H1 (cell line): ENCODE measurements around the gene ZNF730. TPM values are rescaled to one million over a fixed set of nuclear protein-coding genes. Genes with fewer than 3 reads are reported as not detected.

Experiments
- CTCF ChIA-PET: fragments of 300-600 bp; sonication (Branson Sonifier 250); formaldehyde crosslinking; loops from one replicate; lab custom pipeline; 2021; ENCODE audit not compliant: partially characterized antibody; lab: Charles Lee
- POLR2A ChIA-PET: fragments of 300-600 bp; sonication (Branson Sonifier 250); formaldehyde crosslinking; loops from one replicate; lab custom pipeline; 2021; ENCODE audit warnings: inconsistent platforms; ENCODE audit not compliant: partially characterized antibody; lab: Charles Lee
- DNase-seq, 2 experiments: peaks; one replicate each; pipeline versions ENCODE4 v3.0.0 to v3.0.0-alpha.2; 2010 to 2022; ENCODE audit warnings: low spot score in 2 of 2, low read depth in 1 of 2, mixed read lengths in 1 of 2
- FAIRE-seq: peaks from 2 replicates; lab custom pipeline; 2011; peaks lifted over from hg19 to GRCh38; lab: Jason Lieb, UNC
- H2AFZ ChIP-seq: 2 replicates; pipeline ENCODE4 v1.8.1; 2012; ENCODE audit warnings: low read length, inconsistent platforms
- H2AK5ac ChIP-seq: 2 replicates; pipeline ENCODE4 v1.6.1; 2013; ENCODE audit warnings: low read depth, low read length
- H2BK120ac ChIP-seq: replicated peaks from 2 replicates; pipeline ENCODE3; 2013; ENCODE audit warnings: low read depth, low read length, inconsistent platforms
- H2BK12ac ChIP-seq: 2 replicates; pipeline ENCODE4 v1.6.1; 2013; ENCODE audit warnings: low read depth, low read length
- H2BK15ac ChIP-seq: 2 replicates; pipeline ENCODE4 v1.6.1; 2013; ENCODE audit warnings: low read length
- H2BK20ac ChIP-seq: 2 replicates; pipeline ENCODE4 v1.6.1; 2013; ENCODE audit warnings: low read length
- H2BK5ac ChIP-seq: 2 replicates; pipeline ENCODE4 v1.6.1; 2013; ENCODE audit warnings: low read depth, low read length
- H3K14ac ChIP-seq: 2 replicates; pipeline ENCODE4 v1.6.1; 2013; ENCODE audit warnings: inconsistent platforms; ENCODE audit not compliant: insufficient read length
- H3K18ac ChIP-seq: 2 replicates; pipeline ENCODE4 v1.6.1; 2013; ENCODE audit warnings: low read length; ENCODE audit errors: extremely low read depth
- H3K23ac ChIP-seq: 2 replicates; pipeline ENCODE4 v1.6.1; 2013; ENCODE audit warnings: inconsistent platforms; ENCODE audit not compliant: insufficient read length
- H3K23me2 ChIP-seq: 2 replicates; pipeline ENCODE4 v1.6.1; 2013; ENCODE audit warnings: low read depth, low read length
- H3K27ac ChIP-seq: 2 replicates; pipeline ENCODE4 v1.6.1; 2011; ENCODE audit warnings: low read depth, low read length, inconsistent platforms
- H3K27me3 ChIP-seq, 4 experiments: replicated peaks in 1 of 4; 1 replicate in 1 of 4; 2 replicates in 3 of 4; pipeline versions ENCODE4 v1.6.1 to v1.8.1; 2011 to 2013; ENCODE audit warnings: low read length in 3 of 4, mild to moderate bottlenecking in 3 of 4, inconsistent platforms in 2 of 4, mixed read lengths in 2 of 4, moderate library complexity in 1 of 4; ENCODE audit not compliant: control insufficient read depth in 3 of 4, insufficient read depth in 3 of 4; ENCODE audit errors: extremely low read depth in 1 of 4
- H3K36me3 ChIP-seq, 4 experiments: 2 replicates each; pipeline versions ENCODE4 v1.6.1 to v1.8.1; 2011 to 2013; ENCODE audit warnings: mild to moderate bottlenecking in 4 of 4, low read length in 3 of 4, moderate library complexity in 2 of 4, control low read depth in 1 of 4, inconsistent platforms in 1 of 4; ENCODE audit not compliant: insufficient read depth in 4 of 4, control insufficient read depth in 2 of 4
- H3K4ac ChIP-seq: replicated peaks from 2 replicates; pipeline ENCODE3; 2013; ENCODE audit warnings: low read length, low read depth, mixed read lengths, inconsistent platforms; ENCODE audit not compliant: insufficient read length
- H3K4me1 ChIP-seq, 4 experiments: replicated peaks in 1 of 4; 1 replicate in 1 of 4; 2 replicates in 3 of 4; pipeline versions ENCODE4 v1.6.1 to v1.8.1; 2011 to 2013; ENCODE audit warnings: low read length in 3 of 4, inconsistent platforms in 2 of 4, mixed read lengths in 1 of 4; ENCODE audit not compliant: insufficient read depth in 4 of 4, control insufficient read depth in 3 of 4
- H3K4me2 ChIP-seq, 2 experiments: 2 replicates each; pipeline versions ENCODE4 v1.6.1 to v1.8.1; 2011 to 2013; ENCODE audit warnings: low read depth in 2 of 2, low read length in 2 of 2, control low read depth in 1 of 2, inconsistent platforms in 1 of 2, mild to moderate bottlenecking in 1 of 2; ENCODE audit not compliant: insufficient read depth in 1 of 2
- H3K4me3 ChIP-seq, 4 experiments: fragments of 200-600, 300-600 bp in 1 of 4; sonication (generic), shearing (Covaris generic), sonication (Bioruptor Twin) in 1 of 4; 2 replicates each; pipeline versions ENCODE4 v1.5.1 to v1.8.1; 2011 to 2016; ENCODE audit warnings: low read length in 4 of 4, low read depth in 3 of 4, control low read depth in 2 of 4, inconsistent platforms in 2 of 4, mild to moderate bottlenecking in 2 of 4, mixed read lengths in 1 of 4, moderate library complexity in 1 of 4; ENCODE audit not compliant: insufficient read depth in 2 of 4; ENCODE audit errors: extremely low read depth in 1 of 4
- H3K56ac ChIP-seq: replicated peaks from 2 replicates; pipeline ENCODE3; 2013; ENCODE audit warnings: low read depth, mild to moderate bottlenecking, mixed read lengths, low read length, inconsistent platforms; ENCODE audit not compliant: insufficient read length
- H3K79me1 ChIP-seq: 2 replicates; pipeline ENCODE4 v1.6.1; 2013; ENCODE audit warnings: low read depth, low read length, control low read depth
- H3K79me2 ChIP-seq, 2 experiments: 2 replicates each; pipeline versions ENCODE4 v1.6.1 to v1.8.1; 2012 to 2013; ENCODE audit warnings: low read length in 2 of 2, mild to moderate bottlenecking in 2 of 2, inconsistent platforms in 1 of 2; ENCODE audit not compliant: insufficient read depth in 2 of 2, control insufficient read depth in 1 of 2
- H3K9ac ChIP-seq, 4 experiments: replicated peaks in 1 of 4; 1 replicate in 1 of 4; 2 replicates in 3 of 4; pipeline versions ENCODE4 v1.6.1 to v1.8.1; 2011 to 2013; ENCODE audit warnings: low read depth in 3 of 4, low read length in 3 of 4, control low read depth in 2 of 4, mild to moderate bottlenecking in 2 of 4, moderate library complexity in 2 of 4, inconsistent platforms in 1 of 4; ENCODE audit errors: extremely low read depth in 1 of 4
- H3K9me3 ChIP-seq, 2 experiments: 2 replicates each; pipeline versions ENCODE4 v1.6.1 to v1.8.1; 2012 to 2013; ENCODE audit warnings: mild to moderate bottlenecking in 2 of 2, moderate library complexity in 2 of 2, control low read depth in 1 of 2, inconsistent platforms in 1 of 2, low read depth in 1 of 2, low read length in 1 of 2, mixed read lengths in 1 of 2; ENCODE audit not compliant: insufficient read depth in 2 of 2
- H4K20me1 ChIP-seq, 2 experiments: replicated peaks in 1 of 2; 2 replicates each; pipeline versions ENCODE3 to v1.8.1; 2011 to 2013; ENCODE audit warnings: inconsistent platforms in 2 of 2, low read length in 2 of 2, mild to moderate bottlenecking in 1 of 2; ENCODE audit not compliant: insufficient read depth in 2 of 2, control insufficient read depth in 1 of 2
- H4K5ac ChIP-seq: 2 replicates; pipeline ENCODE4 v1.6.1; 2013; ENCODE audit warnings: low read length, low read depth, mixed read lengths, inconsistent platforms; ENCODE audit not compliant: insufficient read length
- H4K8ac ChIP-seq: 2 replicates; pipeline ENCODE4 v1.8.0; 2013; ENCODE audit warnings: mild to moderate bottlenecking, moderate library complexity, low read length, inconsistent platforms; ENCODE audit not compliant: insufficient read depth; ENCODE audit errors: extremely low read depth
- H4K91ac ChIP-seq: replicated peaks from 2 replicates; pipeline ENCODE3; 2013; ENCODE audit warnings: low read length, mixed read lengths, inconsistent platforms; ENCODE audit not compliant: insufficient read length
- CBX8 ChIP-seq: fragments of 300-800, 300-1000 bp; sonication (generic); IDR thresholded peaks from 2 replicates; pipeline ENCODE4 v1.7.1; 2016; ENCODE audit warnings: low read depth, low read length, borderline replicate concordance
- CEBPB ChIP-seq: IDR thresholded peaks from 2 replicates; pipeline ENCODE4 v1.6.1; 2012; ENCODE audit warnings: low read depth, low read length
- CHD1 ChIP-seq: IDR thresholded peaks from 2 replicates; pipeline ENCODE4 v1.6.1; 2012; ENCODE audit warnings: low read depth, low read length, improper control_type of control experiment
- CHD2 ChIP-seq: IDR thresholded peaks from 2 replicates; pipeline ENCODE4 v1.6.1; 2012; ENCODE audit warnings: low read length, improper control_type of control experiment
- GTF2F1 ChIP-seq: IDR thresholded peaks from 2 replicates; pipeline ENCODE4 v1.6.1; 2012; ENCODE audit warnings: low read depth, low read length, improper control_type of control experiment, borderline replicate concordance
- KDM1A ChIP-seq: fragments of 200-600, 300-600 bp; sonication (generic); IDR thresholded peaks from 2 replicates; pipeline ENCODE4 v1.7.1; 2016; ENCODE audit warnings: mild to moderate bottlenecking, low read length, borderline replicate concordance
- MAFK ChIP-seq: IDR thresholded peaks from 2 replicates; pipeline ENCODE4 v1.6.1; 2012; ENCODE audit warnings: low read depth, mild to moderate bottlenecking, improper control_type of control experiment, low read length
- MAX ChIP-seq: IDR thresholded peaks from 2 replicates; pipeline ENCODE4 v1.6.1; 2012; ENCODE audit warnings: inconsistent platforms
- SIX5 ChIP-seq: IDR thresholded peaks from 2 replicates; pipeline ENCODE4 v1.6.1; 2011; ENCODE audit warnings: mild to moderate bottlenecking, low read depth, low read length
- SP1 ChIP-seq: IDR thresholded peaks from 2 replicates; pipeline ENCODE4 v1.6.1; 2011; ENCODE audit warnings: low read depth, low read length
- SUZ12 ChIP-seq: fragments of 200-600 bp; sonication (generic); IDR thresholded peaks from 2 replicates; pipeline ENCODE4 v1.6.1; 2012; ENCODE audit warnings: mild to moderate bottlenecking, inconsistent platforms, low read length, moderate library complexity, mixed read lengths
- TAF1 ChIP-seq: IDR thresholded peaks from 2 replicates; pipeline ENCODE4 v1.6.1; 2011; ENCODE audit warnings: mild to moderate bottlenecking, low read depth, low read length
- WGBS, 2 experiments: shearing (Covaris generic) in 1 of 2; methylation state at CpG; one replicate each; pipeline versions ENCODE4 v1.1.6 to v1.1.7; 2013 to 2015; ENCODE audit warnings: low lambda C conversion rate in 2 of 2, mixed read lengths in 2 of 2, inconsistent platforms in 1 of 2, low coverage in 1 of 2, missing lambda C conversion rate in 1 of 2; ENCODE audit not compliant: insufficient replicate concordance in 2 of 2, insufficient coverage in 1 of 2, insufficient read length in 1 of 2; ENCODE audit errors: extremely low coverage in 1 of 2, missing lambda C conversion rate in 1 of 2; 5-methylcytosine and 5-hydroxymethylcytosine counted together
- polyA plus RNA-seq, 7 experiments: library from polyadenylated mRNA; depleted of rRNA in 3 of 7; stranded (reverse) in 5 of 7; unstranded in 2 of 7; fragments of >200 nt in 5 of 7; fragments of 200-250 nt in 2 of 7; gene quantifications; 1 replicate in 5 of 7; 2 replicates in 1 of 7; 4 replicates in 1 of 7; pipeline versions ENCODE4 v1.2.1 to v1.2.3, GENCODE V29; 2011 to 2013; ENCODE audit warnings: missing spikeins in 2 of 7, mixed read lengths in 2 of 7
- total RNA-seq: library from RNA; stranded (reverse); fragmentation: NEBNext Ultra II Directional; extraction: Animal tissue kit (Norgen Biotek cat#: 25700); gene quantifications from 2 replicates; pipeline ENCODE4 v1.2.1, GENCODE V29; 2021

The ZNF730 gene
- total and polyA plus RNA-seq, 2 of the 8 experiments (the other 6 are each of a cell fraction or from before 2014, with no cell fraction given) = 7.0 to 29.4 TPM

- Histone ChIP-seq H4K91ac (peak overlapping the region; percentile 100), H3K27ac (peak overlapping the region; percentile 100), H3K56ac (peak overlapping the region; percentile 99), H2AFZ (peak overlapping the region; percentile 76; the same call in 1 of the 2 replicates), H4K5ac (peak overlapping the region; percentile 98), H3K9me3 (peaks cover 6 to 13% of the 10 kb centered on the region in 2 experiments), H3K4ac (peak overlapping the region; percentile 100), H3K9ac (peak overlapping the region; percentile 98 to 100 (median 100)), H4K8ac (peak overlapping the region; percentile 100; the same call in 1 of the 2 replicates), H3K4me1 (peaks cover 0 to 2% (median 0%) of the 10 kb centered on the region in 4 experiments; a peak in 1 of 7 replicates), H2BK12ac (peak overlapping the region; percentile 94; the same call in 1 of the 2 replicates), H4K20me1 (no peaks in the 10 kb centered on the region), H3K36me3 (peaks cover 0 to 12% (median 4%) of the 10 kb centered on the region in 4 experiments; a peak in 3 of 8 replicates), H3K27me3 (no peaks in the 10 kb centered on the region), H3K23me2 (peaks cover 3% of the 10 kb centered on the region; the same call in 1 of the 2 replicates), H2BK15ac (peak overlapping the region; percentile 81; the same call in 1 of the 2 replicates), H2BK120ac (peak overlapping the region; percentile 96), H3K4me3 (peak overlapping the region; percentile 84 to 99 (median 97)), H3K23ac (no peak overlapping the region), H2AK5ac (peak overlapping the region; percentile 84; the same call in 1 of the 2 replicates), H2BK20ac (0 out of 2 replicates have a peak overlapping the region, but pooled peaks have one; percentile 34), H3K79me1 (no peaks in the 10 kb centered on the region; the same call in 1 of the 2 replicates), H3K79me2 (peaks cover 12 to 47% of the 10 kb centered on the region in 2 experiments), H3K18ac (peak overlapping the region; percentile 96), H2BK5ac (peak overlapping the region; percentile 97), H3K4me2 (peak overlapping the region; percentile 63 to 68), H3K14ac (no peak overlapping the region)
- FAIRE-seq (peak; percentile 86), DNase-seq (peak; percentile 92 to 95)
- CTCF ChIA-PET = interaction anchor here (0.7 to 1.0 kb wide), 3 partner anchors 12 to 191 kb away, joined by 3 read pairs; no protein-coding TSS in a partner anchor
- POLR2A ChIA-PET = interaction anchor here (0.5 to 3.1 kb wide), 45 partner anchors 9 to 1668 kb away, joined by 3 to 24 read pairs (median 4); partner anchors contain the start of genes ZNF675, ZNF724 and ZNF730
- WGBS, 2 experiments = 1% methylated on average over 36 of the region's 48 CpGs; no CpG with 5 or more reads in 1 of the 2 experiments
- TF ChIP-seq TAF1 (peak; percentile 95), CHD1 (no peak; the same call in 1 of the 2 replicates), SP1 (peak; percentile 69; the same call in 1 of the 2 replicates), CHD2 (no peak), KDM1A (no peak), GTF2F1 (no peak; the same call in 1 of the 2 replicates), CBX8 (no peak), CEBPB (no peak), SIX5 (no peak), MAFK (no peak), SUZ12 (no peak), MAX (0 out of 2 replicates have a peak, but pooled peaks have one; percentile 11)
Measured at GRCh38 chr19:23075031-23075733, 41.6 kb upstream of the ZNF730 start.
